HG03097 (cell line): Measurements from ENCODE around the gene CTIF.

Experiments
- ATAC-seq: cut with Tn5 transposase; IDR thresholded peaks from one replicate; pipeline ENCODE4 v1.9.1; 2021; ENCODE audit not compliant: unreplicated experiment, low FRiP score

Gene CTIF

DNA sequence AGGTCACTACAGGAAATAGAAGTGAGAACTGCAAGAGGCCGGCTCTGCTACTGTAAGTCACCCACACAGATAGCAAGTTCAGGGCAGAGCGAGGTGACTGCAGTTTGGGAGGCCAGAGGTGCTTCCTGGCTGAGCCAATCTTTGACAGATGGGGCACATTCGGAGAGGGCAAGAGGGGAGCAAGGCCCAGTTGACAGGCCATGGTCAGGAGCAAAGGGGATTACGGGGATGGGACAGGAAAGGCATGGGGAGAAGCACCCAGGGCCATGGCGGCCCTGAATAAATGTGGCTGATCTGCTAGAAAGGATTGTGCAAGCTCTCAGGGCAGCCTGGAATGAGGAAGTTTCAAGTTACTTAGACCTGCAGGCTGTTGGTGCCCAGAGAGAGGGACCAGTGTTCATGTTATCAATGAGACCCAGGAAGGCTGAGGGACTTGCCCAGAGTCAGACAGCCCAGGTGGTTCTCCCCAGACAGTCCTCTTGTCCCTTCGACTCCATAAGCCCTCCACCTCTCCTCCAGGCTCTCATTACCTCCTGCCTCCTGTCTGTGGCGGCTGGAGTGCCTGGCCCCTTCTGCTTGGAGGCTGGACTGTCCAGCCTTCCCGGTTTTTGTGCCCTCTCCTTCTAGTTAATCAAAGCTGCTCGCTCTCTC lies 123.3 kb downstream of the CTIF start:
- ATAC-seq, result no peak

DNA sequence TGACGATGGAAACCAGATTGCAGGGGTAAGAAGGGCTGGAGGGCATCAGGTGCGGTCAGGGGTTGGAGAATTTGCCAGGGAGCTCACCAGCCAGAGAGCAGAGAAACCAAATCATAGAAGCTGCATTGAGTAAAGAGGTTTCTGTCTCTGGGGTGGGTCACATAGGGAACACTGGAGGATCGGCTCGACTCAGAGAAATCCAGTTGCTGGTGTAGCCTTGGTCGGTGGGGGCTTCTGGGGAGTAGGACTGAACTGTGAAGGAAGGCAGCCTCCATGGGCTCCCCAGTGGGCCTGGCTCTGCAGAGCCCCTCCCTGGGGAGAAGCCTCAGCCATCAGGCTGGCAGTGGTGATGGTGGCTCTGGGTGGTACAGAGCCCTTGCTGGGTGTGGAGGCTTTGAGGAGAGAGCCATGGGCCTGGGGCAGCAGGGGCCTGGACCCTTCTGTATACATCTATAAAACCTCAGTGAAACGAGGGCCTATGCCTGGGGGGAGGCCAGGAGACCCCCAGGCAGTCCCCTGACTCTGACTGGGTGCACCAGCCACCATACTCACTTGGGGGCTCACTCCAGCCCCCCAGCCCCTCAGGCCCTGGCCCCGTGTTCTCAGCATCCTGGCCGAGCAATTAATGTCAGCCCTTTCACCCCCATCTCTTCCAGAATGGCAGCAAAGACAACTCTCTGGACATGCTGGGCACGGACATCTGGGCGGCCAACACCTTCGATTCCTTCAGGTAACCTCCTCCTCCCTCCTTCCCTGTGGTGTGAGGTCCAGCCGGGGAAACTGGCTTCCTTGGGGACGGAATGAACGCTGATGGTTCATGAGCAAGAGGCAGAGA lies 124.5 kb downstream of the CTIF start:
- no peak for ATAC-seq

DNA sequence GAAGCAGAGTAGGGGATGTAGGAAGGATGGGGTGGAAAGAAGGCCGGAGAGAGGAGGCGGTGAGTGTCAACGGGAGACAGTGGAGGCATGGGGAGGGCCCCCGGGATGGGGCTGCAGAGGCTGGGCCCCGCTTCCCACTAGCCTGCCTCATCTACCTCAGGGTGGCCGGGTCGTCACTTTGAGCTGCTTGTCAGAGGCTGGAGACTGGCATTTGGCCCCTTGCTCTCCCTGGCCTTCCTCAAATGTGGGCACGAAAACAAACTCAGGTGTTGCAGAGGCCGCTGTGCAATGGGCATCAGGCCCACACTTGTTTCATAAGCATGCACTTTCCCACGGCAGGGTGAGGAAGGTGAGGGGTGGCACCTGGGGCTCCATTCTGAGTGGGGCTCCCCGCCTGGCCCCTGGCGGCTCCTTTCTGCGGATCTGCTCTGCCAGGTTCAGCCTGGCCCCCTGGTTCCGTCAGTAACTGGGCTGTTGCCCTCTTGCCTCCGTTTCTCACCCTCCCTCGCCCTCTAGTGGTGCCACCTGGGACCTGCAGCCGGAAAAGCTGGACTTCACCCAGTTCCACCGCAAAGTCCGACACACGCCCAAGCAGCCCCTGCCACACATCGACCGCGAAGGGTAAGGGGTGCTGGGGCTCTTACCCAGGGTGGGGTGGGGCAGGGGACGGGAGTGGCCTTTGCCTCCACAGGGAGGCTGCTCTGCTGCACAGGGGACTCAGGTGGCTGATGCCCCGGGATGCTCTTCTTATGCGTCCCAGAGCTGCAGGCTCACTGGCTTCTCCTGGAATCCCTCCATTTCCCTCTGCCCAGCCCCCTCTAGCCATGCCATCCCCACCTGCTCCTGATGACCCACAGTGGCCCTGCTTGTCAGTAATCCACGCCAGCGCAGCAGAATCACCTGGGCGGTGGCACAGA lies 125.4 kb downstream of the CTIF start:
- no peak for ATAC-seq

DNA sequence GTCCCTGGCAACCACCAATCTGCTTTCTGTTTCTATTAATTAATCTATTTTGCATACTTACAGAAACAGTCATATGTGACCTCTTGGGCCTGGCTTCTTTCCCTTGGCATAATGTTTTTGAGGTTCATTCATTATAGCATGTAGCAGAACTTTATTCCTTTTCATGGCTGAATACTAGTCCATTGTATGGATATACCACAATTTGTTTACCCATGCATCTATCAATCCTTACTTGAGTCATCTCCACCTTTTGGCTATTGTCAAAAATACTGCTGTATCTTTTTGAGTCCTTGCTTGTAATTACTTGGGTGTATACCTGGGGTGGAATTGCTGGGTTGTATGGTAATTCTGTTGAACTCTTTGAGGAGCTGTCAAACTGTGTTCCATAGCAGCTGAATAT lies 126.8 kb downstream of the CTIF start:
- ATAC-seq, result no peak

DNA sequence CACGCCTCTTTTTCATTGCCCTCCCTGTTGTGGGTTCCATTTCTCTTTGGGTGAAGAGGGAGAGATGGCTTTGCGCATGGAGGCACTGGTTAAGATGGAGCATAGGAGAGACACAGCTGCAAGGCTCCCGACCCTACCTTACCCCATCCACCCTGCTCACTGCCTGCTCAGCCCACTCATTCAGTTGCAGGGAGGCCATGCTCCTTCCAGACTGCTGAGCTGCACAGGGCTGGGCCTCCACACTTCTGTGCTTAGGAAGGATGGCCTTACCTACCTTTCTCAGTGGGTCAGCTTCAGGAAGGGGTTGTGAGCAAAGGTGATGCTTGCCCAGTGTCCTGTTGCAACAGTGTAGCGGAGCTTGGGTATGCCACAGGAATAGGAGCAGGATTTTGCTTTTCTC lies 127.8 kb downstream of the CTIF start:
- ATAC-seq, result no peak

DNA sequence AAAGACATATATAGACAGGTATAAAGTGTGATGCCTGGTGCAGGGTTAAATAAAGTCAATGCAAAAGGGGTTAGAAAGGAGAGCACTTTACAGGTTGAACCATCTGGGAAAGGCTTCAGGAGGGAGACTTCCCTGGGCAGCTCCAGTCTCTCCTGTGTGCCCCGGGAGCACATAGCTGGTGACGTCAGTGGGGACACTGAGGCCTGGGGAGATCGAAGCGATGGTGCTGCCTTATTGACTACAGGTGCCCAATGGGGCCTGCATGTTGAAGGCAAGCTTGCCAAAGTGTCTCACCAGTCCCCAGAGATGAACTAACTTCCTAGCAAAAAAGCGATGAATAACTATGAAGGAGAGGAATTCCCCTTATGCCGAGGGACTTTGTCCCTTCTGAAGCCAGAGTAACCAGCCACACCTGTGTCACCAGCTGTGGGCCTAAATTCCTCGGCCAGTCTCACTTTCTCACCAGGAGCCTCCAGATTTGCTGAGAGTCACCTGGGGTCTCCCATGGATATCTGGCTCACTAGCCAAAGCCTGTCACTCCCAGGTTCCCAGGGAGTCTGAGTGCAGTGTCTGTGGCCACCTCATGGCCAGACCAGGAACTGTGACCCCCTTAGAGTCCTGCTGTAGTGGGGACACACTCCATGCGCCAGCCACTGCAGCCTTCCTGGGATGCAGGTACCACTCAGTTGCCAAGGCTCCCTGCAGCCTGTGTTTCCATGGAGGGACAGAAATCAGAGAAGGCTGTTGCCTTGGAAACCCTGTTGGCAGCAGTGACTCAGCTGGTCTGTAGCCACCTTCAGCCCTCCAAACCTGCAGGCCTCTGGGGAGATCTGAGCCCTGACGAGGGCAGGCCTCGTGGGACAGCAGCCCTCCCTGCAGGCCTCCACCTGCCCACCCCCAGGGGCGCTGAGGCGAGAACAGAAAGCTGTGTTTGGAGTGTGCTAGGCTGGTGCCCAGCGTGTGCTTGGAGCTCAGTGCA lies 128.7 kb downstream of the CTIF start:
- no peak for ATAC-seq

DNA sequence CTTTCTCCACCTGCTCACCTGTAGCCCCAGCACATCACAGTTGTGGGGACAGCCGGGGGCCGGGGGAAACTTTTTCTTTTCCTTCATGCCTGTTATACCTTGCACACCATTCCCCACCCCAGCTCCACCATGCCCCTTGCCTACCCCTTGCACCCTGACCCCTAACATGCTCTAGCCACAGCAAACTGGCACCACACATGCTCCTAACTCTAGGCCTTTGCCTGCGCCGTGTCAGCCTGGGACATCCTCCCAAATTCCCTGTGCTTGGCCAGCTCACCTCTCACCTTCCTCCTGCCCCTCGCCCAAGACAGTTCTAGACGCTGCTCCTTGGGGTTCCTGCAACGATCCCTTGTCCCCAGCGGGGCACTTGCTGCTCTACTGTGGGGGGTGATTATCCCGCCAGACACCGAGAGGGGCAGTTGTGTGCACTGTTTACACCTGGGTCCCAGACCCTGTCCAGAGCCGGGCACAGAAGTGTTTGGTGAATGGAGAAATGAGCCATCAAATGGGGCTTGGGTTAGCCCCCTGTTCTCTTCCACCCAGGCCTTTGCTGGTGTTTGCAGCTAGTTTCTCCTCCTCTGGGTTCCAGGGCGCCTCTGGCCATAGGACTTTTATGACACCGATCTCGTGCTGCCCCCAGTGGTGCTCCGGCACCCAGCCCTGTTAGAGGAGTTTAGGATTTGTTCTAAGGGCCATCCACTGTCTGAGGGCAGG lies 129.8 kb downstream of the CTIF start:
- no peak for ATAC-seq

DNA sequence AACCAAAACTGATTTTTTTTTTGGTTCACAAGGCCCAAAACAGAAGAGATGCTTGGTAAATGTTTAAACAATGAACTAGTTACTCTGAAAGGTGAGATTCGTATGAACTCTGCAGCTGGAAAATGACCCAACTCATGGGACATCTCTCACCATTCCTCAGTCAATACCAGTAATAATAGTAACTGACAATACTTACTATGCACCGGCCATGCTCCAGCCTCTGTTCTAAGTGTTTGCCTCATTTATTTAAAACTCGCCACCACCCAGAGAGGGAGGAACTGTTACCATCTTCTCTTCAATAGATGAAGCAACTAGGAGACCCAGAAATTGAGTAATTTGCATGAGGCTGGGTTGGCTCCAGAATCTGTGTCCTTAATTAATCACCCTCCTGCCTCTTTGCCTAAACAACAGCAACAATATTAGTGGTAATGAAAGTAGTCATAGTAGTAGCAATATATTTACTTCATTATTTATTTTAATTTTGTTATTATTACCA lies 130.4 kb downstream of the CTIF start:
- ATAC-seq, result no peak

DNA sequence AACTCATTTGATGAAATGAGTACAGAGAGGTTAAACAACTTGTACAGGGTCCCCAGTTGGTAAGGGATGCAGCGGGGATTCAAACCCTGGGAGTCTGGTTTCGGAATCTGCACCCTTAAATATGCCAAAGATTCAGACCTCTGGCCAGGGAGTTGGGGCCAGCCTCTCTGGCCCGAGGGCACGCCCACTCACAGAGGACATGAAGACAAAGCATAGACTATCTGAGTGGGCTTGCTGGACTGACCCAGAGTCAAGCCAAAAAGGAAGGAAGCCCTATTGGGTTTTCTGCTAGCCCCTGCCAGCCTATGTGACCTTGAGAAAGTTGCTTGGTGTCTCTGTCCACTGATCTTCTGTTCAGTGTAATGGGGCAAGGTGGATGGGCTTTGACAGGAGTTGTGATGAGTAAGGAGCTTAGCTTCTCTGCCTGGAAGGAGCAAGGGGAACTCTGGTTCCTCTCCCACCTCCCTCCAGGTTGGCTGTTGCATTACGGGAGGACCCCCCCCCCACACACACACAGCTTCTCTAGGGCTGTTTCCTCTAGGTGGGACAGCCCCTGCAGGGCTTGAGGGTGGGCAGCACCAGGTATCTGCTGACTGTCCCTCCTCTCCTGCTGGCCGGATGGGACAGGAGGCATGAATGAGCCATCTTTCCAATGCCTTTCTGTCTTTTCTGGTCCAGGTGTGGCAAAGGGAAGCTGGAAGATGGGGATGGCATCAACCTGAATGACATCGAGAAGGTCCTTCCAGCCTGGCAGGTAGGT lies 131.3 kb downstream of the CTIF start:
- no peak for ATAC-seq

DNA sequence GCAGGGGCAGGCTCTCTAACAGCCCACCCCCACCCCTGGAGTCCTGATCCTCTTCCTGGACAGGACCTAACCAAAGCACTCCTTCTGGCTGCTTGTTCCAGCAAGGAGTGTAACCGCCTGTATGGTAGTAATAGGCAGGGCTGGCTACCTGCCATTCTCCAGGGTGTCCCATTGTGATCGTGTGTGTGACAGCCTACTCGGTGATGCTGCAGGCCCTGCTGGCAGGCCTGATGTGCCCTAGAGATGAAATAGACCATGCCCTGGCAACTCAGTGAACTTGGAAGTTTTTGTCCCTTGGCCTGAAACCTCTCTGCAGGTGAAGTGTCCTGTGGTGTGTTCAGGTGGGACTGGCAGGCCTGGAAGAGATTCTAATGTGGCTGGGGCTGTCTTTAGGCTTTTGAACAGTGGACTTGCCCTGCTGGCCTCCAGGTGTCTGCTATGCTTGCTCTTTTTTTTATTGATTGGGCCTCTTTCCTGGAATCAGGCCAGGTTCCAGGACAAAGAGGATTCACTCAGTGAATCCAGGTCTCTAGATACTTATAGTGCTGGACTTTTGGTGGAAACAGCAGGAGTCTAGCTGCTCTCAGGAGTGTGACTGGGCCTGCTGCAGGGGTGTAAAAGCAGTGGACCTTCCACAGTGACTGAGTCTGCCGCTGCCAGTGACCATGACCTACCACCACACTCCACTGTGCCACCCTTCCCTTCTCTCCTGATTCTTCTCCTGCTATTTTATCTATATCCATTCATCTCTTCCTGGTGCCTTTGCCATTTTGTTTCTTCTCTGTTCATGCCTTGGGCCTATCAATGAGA lies 132.1 kb downstream of the CTIF start:
- no peak for ATAC-seq

DNA sequence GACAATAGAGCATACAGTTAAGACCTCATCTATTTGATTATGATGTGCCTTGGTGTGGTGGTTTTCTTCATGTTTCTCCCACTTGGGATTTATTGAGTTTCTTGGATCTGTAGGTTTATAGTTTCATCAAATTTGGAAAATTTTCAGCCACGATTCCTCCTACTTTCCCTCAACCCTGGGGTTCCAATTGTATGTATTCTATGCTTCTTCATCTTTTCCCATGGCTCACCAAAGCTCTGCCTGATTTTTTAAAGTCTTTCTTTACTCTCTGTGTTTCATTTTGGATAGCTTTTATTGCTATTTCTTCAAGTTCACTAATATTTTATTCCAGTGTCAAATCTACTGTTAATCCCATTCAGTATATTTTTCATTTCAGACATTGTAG lies 132.7 kb downstream of the CTIF start:
- ATAC-seq, result no peak

DNA sequence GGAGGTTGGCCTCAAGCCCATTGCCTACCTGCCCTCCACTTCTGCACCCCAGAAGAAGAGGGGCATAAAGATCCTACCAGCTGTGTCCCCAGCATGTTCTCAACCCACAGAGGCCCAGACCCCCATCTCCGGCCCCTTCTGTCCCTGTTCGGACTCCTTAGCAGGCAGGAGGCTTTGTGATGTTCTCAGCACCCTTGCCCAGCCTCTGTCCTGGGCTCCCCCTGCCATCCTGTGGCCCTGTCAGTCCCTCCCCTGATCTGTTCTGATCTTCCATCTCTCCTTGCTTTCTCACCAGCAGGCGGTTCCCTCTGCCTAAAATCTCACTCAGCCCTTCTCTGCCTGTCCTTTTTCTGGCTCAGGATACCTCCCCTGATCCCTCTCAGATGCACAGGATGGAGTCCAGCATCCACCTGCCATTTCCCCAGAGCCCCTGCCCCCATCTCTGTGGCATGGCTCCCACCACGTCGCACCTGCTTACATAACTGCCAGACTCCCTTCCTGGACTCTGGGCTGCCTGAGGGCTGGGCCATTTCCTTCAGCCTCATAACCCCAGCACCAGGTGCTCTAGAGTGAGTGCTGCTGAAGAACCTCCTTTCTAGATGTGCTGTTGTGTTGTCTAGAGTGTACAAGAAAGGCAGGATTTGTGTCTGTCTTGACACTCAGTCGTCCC lies 134.0 kb downstream of the CTIF start:
- no peak for ATAC-seq

DNA sequence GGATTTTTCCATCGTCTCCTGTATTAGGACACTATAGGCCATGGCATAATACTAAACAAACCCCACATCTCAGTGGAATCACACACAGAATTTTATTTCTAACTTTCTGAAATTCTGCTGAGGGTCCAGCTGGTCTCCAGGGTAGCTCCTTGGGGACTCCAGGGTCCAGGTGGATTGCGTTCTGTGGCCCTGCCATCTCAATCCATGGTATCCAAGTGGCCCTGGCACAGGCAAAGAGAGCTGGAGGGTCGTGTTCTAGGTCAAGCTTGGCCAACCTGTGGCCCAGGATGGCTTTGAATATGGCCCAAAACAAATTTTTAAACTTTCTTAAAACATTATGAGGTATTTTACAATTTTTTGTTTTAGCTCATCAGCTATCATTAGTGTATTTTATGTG lies 134.6 kb downstream of the CTIF start:
- no peak for ATAC-seq

DNA sequence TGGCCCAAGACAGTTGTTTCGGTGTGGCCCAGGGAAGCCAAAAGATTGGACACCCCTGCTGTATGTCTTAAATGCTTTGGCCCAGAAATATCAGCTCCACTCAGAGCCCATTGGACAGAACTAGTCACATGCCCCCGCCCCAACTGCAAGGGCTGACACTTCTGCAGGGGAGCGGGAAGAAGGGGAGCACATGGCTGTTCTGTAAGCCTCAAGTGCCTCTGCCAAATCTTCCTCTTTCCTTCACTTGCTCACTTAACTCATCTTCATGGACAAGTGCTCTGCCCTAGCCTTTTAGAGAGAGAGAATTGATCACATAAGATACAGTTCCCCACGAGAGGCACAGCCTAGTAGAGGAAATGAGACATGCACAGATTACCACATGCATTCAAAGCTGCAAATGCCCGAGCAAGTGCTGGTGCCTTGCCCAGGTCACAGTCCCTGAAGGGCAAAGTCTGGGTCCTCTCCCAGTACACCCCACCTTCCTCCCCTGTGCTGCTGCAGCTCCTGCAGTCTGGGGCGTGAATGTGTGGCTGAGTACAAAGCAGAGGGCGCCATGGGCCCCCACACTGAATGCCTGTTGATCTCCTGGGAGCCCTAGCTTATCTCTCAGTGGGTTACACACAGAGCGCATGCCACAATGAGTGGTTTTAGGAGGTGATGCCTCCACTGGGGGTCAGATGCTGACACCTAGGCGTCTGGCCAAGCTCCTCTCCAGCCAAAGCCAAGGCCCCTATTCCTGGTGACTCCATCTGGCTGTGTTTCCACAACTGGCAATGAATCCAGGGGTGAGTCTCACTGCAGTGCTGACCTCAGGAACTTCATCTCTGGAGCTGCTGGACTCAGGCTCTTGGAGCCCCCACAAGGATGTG lies 135.3 kb downstream of the CTIF start:
- no peak for ATAC-seq

DNA sequence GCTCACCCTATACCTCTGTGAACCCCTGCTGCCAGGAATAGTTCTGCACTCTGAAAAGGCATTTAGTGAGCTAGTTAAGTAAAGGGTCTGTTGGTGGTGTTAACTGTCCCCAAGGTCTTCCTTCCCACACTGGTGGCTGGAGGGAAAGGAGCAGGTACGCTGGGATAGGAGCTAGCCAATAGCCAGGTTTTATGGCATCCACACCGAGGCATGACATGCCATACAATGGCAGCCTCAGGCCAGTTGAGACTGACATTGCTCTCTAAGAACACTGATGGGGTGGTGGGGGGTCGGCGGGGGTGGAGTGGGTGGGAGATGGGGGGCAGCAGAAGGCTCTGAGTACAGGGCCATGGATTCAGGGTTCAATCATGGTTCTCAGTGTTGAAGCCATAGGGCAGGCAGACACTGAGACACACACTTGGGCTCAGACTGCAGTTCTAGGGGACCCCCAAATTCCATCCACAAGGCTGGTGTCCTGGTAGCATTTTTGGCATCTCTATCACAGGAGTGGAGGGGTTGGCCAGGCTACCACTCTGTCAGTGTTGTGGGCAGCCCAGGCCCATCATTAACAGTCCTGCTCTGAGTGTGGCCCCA lies 136.0 kb downstream of the CTIF start:
- ATAC-seq, result no peak

DNA sequence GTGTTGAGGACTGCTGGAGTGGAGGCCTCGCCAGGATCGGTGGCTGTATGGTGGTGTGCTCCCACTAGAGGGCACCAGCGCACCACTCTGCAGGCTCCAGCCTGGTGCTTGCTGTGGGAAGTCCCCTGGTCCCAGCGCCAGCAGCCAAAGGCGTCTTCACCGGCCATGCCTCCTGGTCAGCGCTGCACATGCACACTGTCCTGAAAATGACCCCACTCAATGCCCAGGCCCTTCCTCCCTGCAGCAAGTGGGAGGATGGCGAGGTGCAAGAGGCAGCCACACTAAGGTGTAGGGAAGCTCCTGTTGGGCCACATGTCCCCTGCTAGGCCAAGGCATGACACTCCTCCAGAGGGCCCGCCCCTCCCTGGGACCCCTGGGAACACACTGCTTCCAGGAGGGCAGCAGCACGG lies 136.5 kb downstream of the CTIF start:
- ATAC-seq, result peak; percentile 75
